ENCODE results near the gene RNF225.
"Not testable (repeated sequence)": the region's sequence is repeated elsewhere in the genome, so short reads cannot be mapped to it uniquely, and the experiment has no call there.

RNF225 gene

GRCh38 chr19:58395979-58396627, 647 bp downstream of the RNF225 start:
- Histone ChIP-seq H3K4me1 (ENCODE audit: control insufficient read depth, insufficient read depth, low read length) (peaks cover 7% of the 10 kb centered on the region), H3K9ac (ENCODE audit: low read length) (peak overlapping the region; percentile 29), H3K9me3 (ENCODE audit: control insufficient read depth, low read length) (no peaks in the 10 kb centered on the region), H3K36me3 (ENCODE audit: control insufficient read depth, insufficient read depth, low read length, severe bottlenecking) (peaks cover 40% of the 10 kb centered on the region), H3K4me3 (ENCODE audit: low read length) (no peak overlapping the region), H3K27me3 (replicated peaks; ENCODE audit: control insufficient read depth, insufficient read depth, low read length) (no peaks in the 10 kb centered on the region)
- no peak for DNase-seq (ENCODE audit: low read depth)

- DNase-seq (ENCODE audit: low read depth) = no peak
- Histone ChIP-seq H3K36me3 (ENCODE audit: control insufficient read depth, insufficient read depth, low read length, severe bottlenecking) (peaks cover 33% of the 10 kb centered on the region), H3K4me1 (ENCODE audit: control insufficient read depth, insufficient read depth, low read length) (peaks cover 9% of the 10 kb centered on the region), H3K4me3 (ENCODE audit: low read length) (no peak overlapping the region), H3K9ac (ENCODE audit: low read length) (no peak overlapping the region), H3K9me3 (ENCODE audit: control insufficient read depth, low read length) (no peaks in the 10 kb centered on the region), H3K27me3 (replicated peaks; ENCODE audit: control insufficient read depth, insufficient read depth, low read length) (no peaks in the 10 kb centered on the region)
Measured at GRCh38 chr19:58396691-58397532, 1.5 kb downstream of the RNF225 start.

GRCh38 chr19:58397533-58398037, 2.1 kb downstream of the RNF225 start:
- Histone ChIP-seq H3K27me3 (replicated peaks; ENCODE audit: control insufficient read depth, insufficient read depth, low read length) (no peaks in the 10 kb centered on the region), H3K36me3 (ENCODE audit: control insufficient read depth, insufficient read depth, low read length, severe bottlenecking) (peaks cover 28% of the 10 kb centered on the region), H3K9ac (ENCODE audit: low read length) (no peak overlapping the region), H3K9me3 (ENCODE audit: control insufficient read depth, low read length) (no peaks in the 10 kb centered on the region), H3K4me1 (ENCODE audit: control insufficient read depth, insufficient read depth, low read length) (peaks cover 12% of the 10 kb centered on the region), H3K4me3 (ENCODE audit: low read length) (no peak overlapping the region)
- no peak for DNase-seq (ENCODE audit: low read depth)

GRCh38 chr19:58398087-58398486, 2.6 kb downstream of the RNF225 start:
- Histone ChIP-seq H3K9me3 (ENCODE audit: control insufficient read depth, low read length) (no peaks in the 10 kb centered on the region), H3K4me3 (ENCODE audit: low read length) (no peak overlapping the region), H3K36me3 (ENCODE audit: control insufficient read depth, insufficient read depth, low read length, severe bottlenecking) (peaks cover 23% of the 10 kb centered on the region), H3K4me1 (ENCODE audit: control insufficient read depth, insufficient read depth, low read length) (peaks cover 12% of the 10 kb centered on the region), H3K9ac (ENCODE audit: low read length) (no peak overlapping the region), H3K27me3 (replicated peaks; ENCODE audit: control insufficient read depth, insufficient read depth, low read length) (no peaks in the 10 kb centered on the region)
- no peak for DNase-seq (ENCODE audit: low read depth)

DNA sequence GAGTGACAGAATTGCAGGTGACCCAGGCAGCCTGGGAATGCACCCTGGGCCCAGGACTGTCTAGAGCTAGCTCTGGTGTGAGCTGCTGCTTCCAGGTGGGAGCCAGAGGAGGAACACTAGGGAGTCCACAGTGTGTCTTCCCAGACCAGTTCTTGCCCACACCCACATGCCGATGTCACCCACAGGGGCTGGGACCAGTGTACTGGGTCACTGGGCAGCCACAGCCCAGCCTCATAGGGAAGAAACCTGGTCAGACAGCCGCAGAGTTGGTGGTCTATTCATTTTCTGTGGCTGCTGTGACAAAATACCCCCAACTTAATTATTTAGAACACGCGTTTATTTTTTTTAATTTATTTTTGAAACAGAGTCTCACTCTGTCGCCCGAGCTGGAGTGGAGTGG, 3.1 kb downstream of the RNF225 start:
- H3K9ac ChIP-seq (ENCODE audit: low read length) = no peak overlapping the region
- no peaks in the 10 kb centered on the region for H3K27me3 ChIP-seq (replicated peaks; ENCODE audit: control insufficient read depth, insufficient read depth, low read length)
- no peak overlapping the region for H3K4me3 ChIP-seq (ENCODE audit: low read length)
- H3K4me1 ChIP-seq (ENCODE audit: control insufficient read depth, insufficient read depth, low read length) = peaks cover 12% of the 10 kb centered on the region
- H3K9me3 ChIP-seq (ENCODE audit: control insufficient read depth, low read length) = no peaks in the 10 kb centered on the region
- H3K36me3 ChIP-seq (ENCODE audit: control insufficient read depth, insufficient read depth, low read length, severe bottlenecking) = peaks cover 18% of the 10 kb centered on the region
- no peak for DNase-seq (ENCODE audit: low read depth)

DNA sequence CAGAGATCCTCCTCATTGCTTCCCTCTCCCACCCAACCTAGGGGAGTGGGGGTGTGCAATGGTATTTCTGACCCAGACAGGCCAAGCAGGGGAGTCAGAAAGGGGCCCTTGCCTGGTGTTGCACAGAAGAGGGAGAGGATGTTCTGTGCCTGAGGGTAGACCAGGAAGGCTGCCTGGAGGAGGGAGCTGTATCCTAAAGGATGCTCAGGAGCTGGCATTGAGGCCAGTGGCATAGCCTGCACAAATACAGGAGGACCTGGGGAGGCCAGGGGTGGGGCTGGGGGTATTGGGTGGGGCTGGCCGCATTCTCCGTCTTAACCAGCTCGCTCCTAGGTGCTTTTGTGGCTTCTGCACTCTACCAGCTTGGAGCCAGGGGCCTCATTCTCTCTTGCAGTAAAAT, 4.4 kb downstream of the RNF225 start:
- Histone ChIP-seq H3K4me1 (ENCODE audit: control insufficient read depth, insufficient read depth, low read length) (peaks cover 12% of the 10 kb centered on the region), H3K36me3 (ENCODE audit: control insufficient read depth, insufficient read depth, low read length, severe bottlenecking) (peaks cover 4% of the 10 kb centered on the region), H3K27me3 (replicated peaks; ENCODE audit: control insufficient read depth, insufficient read depth, low read length) (no peaks in the 10 kb centered on the region), H3K9ac (ENCODE audit: low read length) (no peak overlapping the region), H3K9me3 (ENCODE audit: control insufficient read depth, low read length) (no peaks in the 10 kb centered on the region), H3K4me3 (ENCODE audit: low read length) (no peak overlapping the region)
- DNase-seq (ENCODE audit: low read depth) = no peak

- peak overlapping the region; percentile 84 for H3K9ac ChIP-seq (ENCODE audit: low read length)
- DNase-seq (ENCODE audit: low read depth) = no peak
- no peaks in the 10 kb centered on the region for H3K36me3 ChIP-seq (ENCODE audit: control insufficient read depth, insufficient read depth, low read length, severe bottlenecking)
- no peaks in the 10 kb centered on the region for H3K9me3 ChIP-seq (ENCODE audit: control insufficient read depth, low read length)
- H3K4me3 ChIP-seq (ENCODE audit: low read length) = peak overlapping the region; percentile 79
- H3K4me1 ChIP-seq (ENCODE audit: control insufficient read depth, insufficient read depth, low read length) = peaks cover 12% of the 10 kb centered on the region
- H3K27me3 ChIP-seq (replicated peaks; ENCODE audit: control insufficient read depth, insufficient read depth, low read length) = no peaks in the 10 kb centered on the region
Measured at GRCh38 chr19:58400316-58400915, 5.0 kb downstream of the RNF225 start.

- peak overlapping the region; percentile 84 for H3K9ac ChIP-seq (ENCODE audit: low read length)
- H3K9me3 ChIP-seq (ENCODE audit: control insufficient read depth, low read length) = no peaks in the 10 kb centered on the region
- H3K4me3 ChIP-seq (ENCODE audit: low read length) = peak overlapping the region; percentile 86
- H3K4me1 ChIP-seq (ENCODE audit: control insufficient read depth, insufficient read depth, low read length) = peaks cover 12% of the 10 kb centered on the region
- H3K36me3 ChIP-seq (ENCODE audit: control insufficient read depth, insufficient read depth, low read length, severe bottlenecking) = no peaks in the 10 kb centered on the region
- no peaks in the 10 kb centered on the region for H3K27me3 ChIP-seq (replicated peaks; ENCODE audit: control insufficient read depth, insufficient read depth, low read length)
- DNase-seq (ENCODE audit: low read depth) = peak; percentile 100
Measured at GRCh38 chr19:58400916-58401839, 5.7 kb downstream of the RNF225 start.

DNA sequence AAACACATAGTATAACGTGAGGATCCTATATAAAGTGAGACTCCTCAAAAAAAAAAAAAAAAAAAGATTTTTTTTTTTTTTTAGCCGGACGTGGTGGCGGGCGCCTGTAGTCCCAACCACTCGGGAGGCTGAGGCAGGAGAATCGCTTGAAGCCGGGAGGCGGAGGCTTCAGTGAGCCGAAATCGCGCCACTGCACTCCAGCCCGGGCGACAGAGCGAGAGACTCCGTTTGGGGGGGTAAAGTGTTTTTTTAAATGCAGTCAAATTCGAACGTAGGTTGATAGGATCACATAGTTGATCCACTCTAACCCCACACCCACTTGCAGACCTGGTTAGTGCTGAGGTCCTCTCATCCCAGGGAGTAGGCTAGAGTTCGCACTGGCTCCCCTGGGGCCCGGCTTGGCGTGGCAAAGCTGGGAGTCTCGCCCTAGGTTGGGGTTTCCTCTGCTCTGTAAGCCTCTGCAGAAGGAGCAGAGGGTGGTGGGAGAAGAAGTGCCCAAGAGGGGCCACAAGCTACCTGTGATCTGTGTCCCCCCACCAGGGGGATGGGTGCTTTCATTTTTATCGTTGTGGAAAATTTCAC, 6.5 kb downstream of the RNF225 start:
- Histone ChIP-seq H3K4me1 (ENCODE audit: control insufficient read depth, insufficient read depth, low read length) (peaks cover 12% of the 10 kb centered on the region), H3K36me3 (ENCODE audit: control insufficient read depth, insufficient read depth, low read length, severe bottlenecking) (no peaks in the 10 kb centered on the region), H3K4me3 (ENCODE audit: low read length) (peak overlapping the region; percentile 86), H3K9ac (ENCODE audit: low read length) (peak overlapping the region; percentile 80), H3K27me3 (replicated peaks; ENCODE audit: control insufficient read depth, insufficient read depth, low read length) (no peaks in the 10 kb centered on the region), H3K9me3 (ENCODE audit: control insufficient read depth, low read length) (no peaks in the 10 kb centered on the region)
- DNase-seq (ENCODE audit: low read depth) = no peak

- not testable (repeated sequence) for H3K36me3 ChIP-seq (ENCODE audit: control insufficient read depth, insufficient read depth, low read length, severe bottlenecking); H3K4me3 ChIP-seq (ENCODE audit: low read length); H3K9ac ChIP-seq (ENCODE audit: low read length); DNase-seq (ENCODE audit: low read depth); H3K27me3 ChIP-seq (replicated peaks; ENCODE audit: control insufficient read depth, insufficient read depth, low read length); H3K9me3 ChIP-seq (ENCODE audit: control insufficient read depth, low read length)
- H3K4me1 ChIP-seq (ENCODE audit: control insufficient read depth, insufficient read depth, low read length) = peaks cover 21% of the 10 kb centered on the region
Measured at GRCh38 chr19:58403920-58404478, 8.5 kb downstream of the RNF225 start.

Data from adipocyte (in vitro differentiated cells).